HL-60/S4 (cell line): ENCODE measurements around the gene IGF1R.

Experiments used
- in situ Hi-C: fragments of 300-500 bp; cut with MboI; formaldehyde crosslinking; loops from 2 replicates; pipeline ENCODE4 v1.14.3; 2022; ENCODE audit warnings: low sequenced_read_pairs

Gene IGF1R

GRCh38 chr15:98853617-98854420 lies 205.5 kb downstream of the IGF1R start:
- in situ Hi-C loops: no loop called here

GRCh38 chr15:98854496-98854895 lies 206.2 kb downstream of the IGF1R start:
- in situ Hi-C loops: no loop called here

- in situ Hi-C loops: no loop called here
Observed at GRCh38 chr15:98855067-98855814, 206.9 kb downstream of the IGF1R start.

GRCh38 chr15:98855815-98856531 lies 207.6 kb downstream of the IGF1R start:
- in situ Hi-C loops: no loop called here

- in situ Hi-C loops: no loop called here
Observed at GRCh38 chr15:98856532-98856907, 208.2 kb downstream of the IGF1R start.

GRCh38 chr15:98858610-98859023 lies 210.3 kb downstream of the IGF1R start:
- in situ Hi-C loops: no loop called here

GRCh38 chr15:98859149-98859548 lies 210.8 kb downstream of the IGF1R start:
- in situ Hi-C loops: no loop called here

GRCh38 chr15:98860281-98861041 lies 212.1 kb downstream of the IGF1R start:
- in situ Hi-C loops: no loop called here

- in situ Hi-C loops: no loop called here
Observed at GRCh38 chr15:98861188-98861587, 212.8 kb downstream of the IGF1R start.

GRCh38 chr15:98863983-98864382 lies 215.6 kb downstream of the IGF1R start:
- in situ Hi-C loops: no loop called here

GRCh38 chr15:98865397-98866339 lies 217.3 kb downstream of the IGF1R start:
- in situ Hi-C loops: no loop called here

GRCh38 chr15:98866511-98866910 lies 218.2 kb downstream of the IGF1R start:
- in situ Hi-C loops: no loop called here

- in situ Hi-C loops: no loop called here
Observed at GRCh38 chr15:98868564-98868963, 220.2 kb downstream of the IGF1R start.

GRCh38 chr15:98870788-98871187 lies 222.4 kb downstream of the IGF1R start:
- in situ Hi-C loops: no loop called here

- in situ Hi-C loops: no loop called here
Observed at GRCh38 chr15:98872774-98873173, 224.4 kb downstream of the IGF1R start.

- in situ Hi-C loops: no loop called here
Observed at GRCh38 chr15:98873441-98874218, 225.3 kb downstream of the IGF1R start.

- in situ Hi-C loops: no loop called here
Observed at GRCh38 chr15:98874370-98874769, 226.0 kb downstream of the IGF1R start.

GRCh38 chr15:98874773-98875172 lies 226.4 kb downstream of the IGF1R start:
- in situ Hi-C loops: loop anchor here (25.0 kb wide), 1 partner anchor 362 kb away; no protein-coding TSS in a partner anchor

- in situ Hi-C loops: loop anchor here (25.0 kb wide), 1 partner anchor 363 kb away; no protein-coding TSS in a partner anchor
Observed at GRCh38 chr15:98875309-98875708, 227.0 kb downstream of the IGF1R start.
